CD4-positive, CD25-positive, alpha-beta regulatory T cell (primary cell): ENCODE data around the gene TPRA1. TPM values are rescaled to one million over a fixed set of nuclear protein-coding genes. Genes with fewer than 3 reads are reported as not detected.
A peak's percentile ranks its signal among the peaks of the same experiment; 100 is the strongest.

Experiments
- ATAC-seq, 2 donors: fragments of 150-1000 bp; cut with Tn5 transposase; one replicate each; pipeline ENCODE4 v1.10.0; 2021; ENCODE audit warnings: low read depth in 2 of 2, moderate number of reproducible peaks in 2 of 2, moderate library complexity in 1 of 2
- DNase-seq, 3 donors: peaks; one replicate each; pipeline versions ENCODE4 v3.0.0 to v3.0.0-alpha.2; 2012 to 2022; ENCODE audit warnings: mixed read lengths in 1 of 3
- H3K27ac ChIP-seq: one replicate; pipeline ENCODE4 v1.7.0; 2013; ENCODE audit warnings: mild to moderate bottlenecking, low read length; ENCODE audit not compliant: insufficient read depth, poor library complexity, severe bottlenecking
- H3K27me3 ChIP-seq: one replicate; pipeline ENCODE4 v1.7.0; 2013; ENCODE audit warnings: low read length; ENCODE audit not compliant: control insufficient read depth, insufficient read depth
- H3K36me3 ChIP-seq: one replicate; pipeline ENCODE4 v1.7.0; 2013; ENCODE audit warnings: mild to moderate bottlenecking, low read length, moderate library complexity; ENCODE audit not compliant: control insufficient read depth, insufficient read depth
- H3K4me1 ChIP-seq: 2 replicates; pipeline ENCODE4 v1.7.0; 2013; ENCODE audit warnings: mild to moderate bottlenecking, low read length; ENCODE audit not compliant: insufficient read depth, control insufficient read depth, poor library complexity, severe bottlenecking
- H3K4me3 ChIP-seq: one replicate; pipeline ENCODE4 v1.7.0; 2013; ENCODE audit warnings: low read depth, mild to moderate bottlenecking, low read length, moderate library complexity
- H3K9me3 ChIP-seq, 2 experiments: 1 replicate in 1 of 2; 2 replicates in 1 of 2; pipeline ENCODE4 v1.7.0; 2013; ENCODE audit warnings: low read length in 2 of 2, mild to moderate bottlenecking in 1 of 2, moderate library complexity in 1 of 2; ENCODE audit not compliant: control insufficient read depth in 2 of 2
- H3K27ac Mint-ChIP-seq, 3 donors: one replicate each; pipeline ENCODE4 v1.8.0; 2020 to 2022; ENCODE audit warnings: mild to moderate bottlenecking in 3 of 3, mixed read lengths in 3 of 3, moderate library complexity in 2 of 3
- H3K27me3 Mint-ChIP-seq: one replicate; pipeline ENCODE4 v1.8.0; 2022; ENCODE audit warnings: mild to moderate bottlenecking, mixed read lengths
- H3K36me3 Mint-ChIP-seq: one replicate; pipeline ENCODE4 v1.8.0; 2020; ENCODE audit warnings: mixed read lengths
- H3K4me1 Mint-ChIP-seq, 4 donors: one replicate each; pipeline ENCODE4 v1.8.0; 2020 to 2022; ENCODE audit warnings: mixed read lengths in 4 of 4, mild to moderate bottlenecking in 1 of 4
- H3K4me3 Mint-ChIP-seq, 4 donors: one replicate each; pipeline ENCODE4 v1.8.0; 2020 to 2022; ENCODE audit warnings: mild to moderate bottlenecking in 4 of 4, mixed read lengths in 4 of 4, moderate library complexity in 3 of 4
- H3K9me3 Mint-ChIP-seq, 7 donors: one replicate each; pipeline ENCODE4 v1.8.0; 2020 to 2022; ENCODE audit warnings: mixed read lengths in 7 of 7, mild to moderate bottlenecking in 3 of 7, moderate library complexity in 2 of 7
- polyA plus RNA-seq, 4 donors: library from polyadenylated mRNA; unstranded; fragments of 300-500 nt; fragmentation: Illumina TruSeq; gene quantifications; one replicate each; pipeline ENCODE4 v1.2.3, GENCODE V29; 2021
- total RNA-seq: library from RNA; stranded (reverse); gene quantifications from one replicate; pipeline ENCODE4 v1.2.3, GENCODE V29; 2022

Gene TPRA1
- total and polyA plus RNA-seq, 5 donors from 2014 or later, result 14.0 to 27.4 (median 24.0) TPM

DNA sequence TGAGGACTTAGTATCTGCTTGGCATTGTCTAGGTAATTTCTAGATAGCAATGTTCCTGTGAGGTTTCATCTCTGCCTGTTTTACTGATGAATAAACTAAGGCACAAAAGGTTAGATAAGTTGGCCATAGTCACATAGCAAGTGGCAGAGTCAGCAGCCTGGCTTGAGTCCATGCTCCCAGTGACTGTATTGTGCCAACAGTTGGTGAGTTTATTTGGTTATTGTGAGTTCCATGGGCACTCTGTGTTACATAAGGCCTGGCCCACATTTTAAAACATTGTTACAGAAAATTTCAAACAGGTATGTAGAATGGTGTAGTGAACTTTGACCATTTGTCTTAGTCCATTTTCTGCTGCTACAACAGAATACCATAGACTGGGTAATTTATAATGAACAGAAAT, 22.9 kb upstream of the TPRA1 start:
- no peak overlapping the region for H3K4me3 Mint-ChIP-seq
- peaks cover 0 to 5% (median 0%) of the 10 kb centered on the region in 4 donors for H3K4me1 Mint-ChIP-seq
- Histone ChIP-seq H3K4me3 (no peak overlapping the region), H3K36me3 (peaks cover 18% of the 10 kb centered on the region), H3K4me1 (no peaks in the 10 kb centered on the region), H3K27me3 (no peaks in the 10 kb centered on the region), H3K9me3 (no peaks in the 10 kb centered on the region), H3K27ac (no peak overlapping the region)
- ATAC-seq (no peak), DNase-seq (no peak)
- no peaks in the 10 kb centered on the region for H3K9me3 Mint-ChIP-seq
- H3K36me3 Mint-ChIP-seq, result peaks cover 60% of the 10 kb centered on the region
- no peaks in the 10 kb centered on the region for H3K27me3 Mint-ChIP-seq
- H3K27ac Mint-ChIP-seq, result peak overlapping the region in 1 of 3 donors; percentile 17

DNA sequence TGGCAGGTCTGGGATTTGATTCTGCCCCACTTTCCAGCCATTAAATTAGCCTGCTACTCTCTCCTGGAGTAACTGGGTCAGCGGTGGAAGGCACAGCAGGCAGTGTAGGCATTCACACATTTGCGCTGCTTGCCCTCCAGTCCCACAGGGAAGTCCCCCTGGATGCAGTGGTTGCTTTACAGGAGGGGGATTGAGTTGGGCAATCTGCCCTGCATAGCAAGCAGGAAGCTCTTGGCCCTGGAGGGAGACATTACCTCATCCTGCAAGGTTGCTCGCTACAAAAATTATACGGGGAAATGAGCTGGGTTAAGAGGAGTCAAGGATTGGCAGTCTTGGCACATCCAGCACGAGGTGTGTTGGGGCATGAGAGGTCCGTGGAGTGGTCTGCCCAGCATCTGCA, 22.4 kb upstream of the TPRA1 start:
- H3K9me3 Mint-ChIP-seq, result no peaks in the 10 kb centered on the region
- peak overlapping the region in 1 of 3 donors; percentile 17 for H3K27ac Mint-ChIP-seq
- H3K4me3 Mint-ChIP-seq, result no peak overlapping the region
- H3K4me3 ChIP-seq, result no peak overlapping the region
- no peak overlapping the region for H3K27ac ChIP-seq
- no peaks in the 10 kb centered on the region for H3K4me1 ChIP-seq
- H3K27me3 ChIP-seq, result no peaks in the 10 kb centered on the region
- DNase-seq (no peak), ATAC-seq (no peak)
- H3K4me1 Mint-ChIP-seq, result peaks cover 0 to 5% (median 0%) of the 10 kb centered on the region in 4 donors
- H3K36me3 ChIP-seq, result peaks cover 14% of the 10 kb centered on the region
- H3K36me3 Mint-ChIP-seq, result peaks cover 58% of the 10 kb centered on the region
- H3K9me3 ChIP-seq, result no peaks in the 10 kb centered on the region
- H3K27me3 Mint-ChIP-seq, result no peaks in the 10 kb centered on the region

DNA sequence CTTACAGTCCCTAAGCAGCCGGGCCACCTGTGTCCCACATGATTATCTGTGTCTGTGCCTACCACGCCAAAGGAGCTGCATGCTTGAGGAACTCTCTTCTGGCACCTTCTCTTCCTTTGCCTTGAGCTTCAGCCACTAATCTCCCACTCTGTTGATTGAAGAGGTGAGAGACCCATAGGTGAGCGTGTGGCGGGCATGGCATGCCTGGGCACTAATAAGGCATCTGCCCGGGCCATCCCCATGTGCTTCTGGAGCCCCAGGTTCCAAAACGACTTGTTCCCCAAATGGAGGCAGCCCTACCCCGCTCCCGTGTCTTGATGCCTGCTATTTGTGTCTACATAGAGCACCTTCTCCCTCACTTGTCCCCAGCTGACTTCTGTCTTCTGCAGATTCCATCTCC, 20.7 kb upstream of the TPRA1 start:
- H3K9me3 ChIP-seq, result no peaks in the 10 kb centered on the region
- DNase-seq (no peak), ATAC-seq (no peak)
- H3K27ac ChIP-seq, result no peak overlapping the region
- peaks cover 0 to 5% (median 2%) of the 10 kb centered on the region in 4 donors for H3K4me1 Mint-ChIP-seq
- no peaks in the 10 kb centered on the region for H3K27me3 Mint-ChIP-seq
- H3K4me3 Mint-ChIP-seq, result no peak overlapping the region
- no peaks in the 10 kb centered on the region for H3K4me1 ChIP-seq
- H3K27ac Mint-ChIP-seq, result no peak overlapping the region
- H3K4me3 ChIP-seq, result no peak overlapping the region
- no peaks in the 10 kb centered on the region for H3K27me3 ChIP-seq
- H3K36me3 ChIP-seq, result peaks cover 10% of the 10 kb centered on the region
- peaks cover 56% of the 10 kb centered on the region for H3K36me3 Mint-ChIP-seq
- H3K9me3 Mint-ChIP-seq, result no peaks in the 10 kb centered on the region

DNA sequence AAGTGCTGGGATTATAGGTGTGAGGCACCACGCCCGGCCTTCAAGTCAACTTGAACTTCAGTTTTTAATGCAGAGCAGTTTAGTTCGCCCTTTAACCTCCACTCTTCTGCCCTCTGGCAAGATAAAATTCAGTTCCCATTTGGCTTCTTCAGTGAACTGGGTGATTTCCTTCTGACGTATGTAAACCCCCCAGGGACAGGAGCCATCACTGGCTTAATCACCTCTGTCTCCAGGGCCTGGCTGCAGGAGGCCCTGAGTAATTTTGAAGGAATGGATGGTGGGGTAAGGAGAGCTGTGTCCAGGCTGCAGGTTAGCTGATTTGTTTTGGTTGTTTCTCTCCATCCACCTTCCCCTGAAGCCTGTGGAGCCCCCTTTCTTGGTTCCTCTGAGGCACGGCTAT, 19.6 kb upstream of the TPRA1 start:
- Mint-ChIP-seq H3K27ac (no peak overlapping the region), H3K4me3 (no peak overlapping the region), H3K9me3 (no peaks in the 10 kb centered on the region), H3K27me3 (no peaks in the 10 kb centered on the region), H3K4me1 (peaks cover 0 to 5% (median 2%) of the 10 kb centered on the region in 4 donors), H3K36me3 (peaks cover 54% of the 10 kb centered on the region)
- ATAC-seq (no peak), DNase-seq (no peak)
- Histone ChIP-seq H3K4me3 (no peak overlapping the region), H3K4me1 (no peaks in the 10 kb centered on the region), H3K27me3 (no peaks in the 10 kb centered on the region), H3K36me3 (peaks cover 16% of the 10 kb centered on the region), H3K9me3 (no peaks in the 10 kb centered on the region), H3K27ac (no peak overlapping the region)

DNA sequence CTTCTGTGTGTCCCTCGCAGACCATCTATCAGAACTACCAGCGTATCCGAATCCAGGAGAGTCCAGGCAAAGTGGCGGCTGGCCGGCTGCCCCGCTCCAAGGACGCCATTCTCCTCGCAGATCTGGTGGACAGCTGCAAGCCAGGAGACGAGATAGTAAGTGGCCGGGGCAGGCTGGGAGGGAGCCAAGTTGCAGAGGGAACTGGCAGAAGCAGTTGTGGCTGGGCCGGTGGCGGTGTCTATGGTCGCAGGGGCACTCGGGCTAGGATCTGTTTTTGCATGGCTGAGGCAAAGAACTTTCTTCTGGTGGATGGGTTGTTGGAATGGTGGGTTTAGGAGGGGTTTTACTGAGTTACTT, 17.8 kb upstream of the TPRA1 start:
- Mint-ChIP-seq H3K4me3 (no peak overlapping the region), H3K4me1 (peaks cover 0 to 3% (median 1%) of the 10 kb centered on the region in 4 donors), H3K36me3 (peaks cover 45% of the 10 kb centered on the region), H3K27me3 (no peaks in the 10 kb centered on the region), H3K9me3 (no peaks in the 10 kb centered on the region), H3K27ac (peak overlapping the region; percentile 42 to 59 (median 50))
- Histone ChIP-seq H3K27ac (no peak overlapping the region), H3K4me1 (no peaks in the 10 kb centered on the region), H3K9me3 (no peaks in the 10 kb centered on the region), H3K4me3 (no peak overlapping the region), H3K27me3 (no peaks in the 10 kb centered on the region), H3K36me3 (peaks cover 16% of the 10 kb centered on the region)
- DNase-seq, result no peak
- no peak for ATAC-seq

DNA sequence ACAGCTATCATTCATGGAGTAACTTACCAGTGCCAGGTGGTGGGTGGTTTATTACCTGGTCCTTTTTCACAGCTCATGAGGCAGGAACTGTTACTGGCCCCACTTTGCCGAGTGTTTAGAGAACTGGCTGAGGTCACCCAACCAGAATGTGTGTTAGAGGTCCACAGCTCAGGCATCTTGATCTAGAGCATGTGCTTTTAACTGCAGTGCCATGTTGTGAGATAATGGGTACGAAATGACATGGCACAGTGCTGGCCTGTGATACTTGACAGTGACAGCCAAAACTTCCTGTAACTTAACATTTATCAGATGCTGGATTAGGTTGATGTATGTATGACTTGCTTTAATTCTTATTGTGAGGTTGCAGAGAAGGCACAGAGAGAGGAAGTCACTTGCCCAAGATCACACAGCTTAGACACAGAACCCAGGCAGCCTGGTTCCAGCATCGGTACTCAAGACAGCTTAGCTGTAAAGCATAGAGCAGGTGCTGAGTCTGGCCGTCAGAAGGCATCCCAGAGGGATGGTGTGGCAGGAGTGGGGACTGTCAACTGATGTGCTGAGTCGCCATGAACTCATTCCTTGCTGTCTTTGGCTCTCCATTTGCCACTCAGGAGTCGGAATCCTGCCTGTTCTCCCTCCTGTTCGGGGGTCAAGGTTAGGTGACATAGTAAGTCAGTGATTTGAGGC, 17.3 kb upstream of the TPRA1 start:
- Histone ChIP-seq H3K27me3 (no peaks in the 10 kb centered on the region), H3K4me1 (no peaks in the 10 kb centered on the region), H3K36me3 (peaks cover 16% of the 10 kb centered on the region), H3K27ac (no peak overlapping the region), H3K9me3 (no peaks in the 10 kb centered on the region), H3K4me3 (no peak overlapping the region)
- H3K27ac Mint-ChIP-seq, result peak overlapping the region in 1 of 3 donors; percentile 42
- H3K4me1 Mint-ChIP-seq, result peaks cover 0 to 3% (median 1%) of the 10 kb centered on the region in 4 donors
- no peaks in the 10 kb centered on the region for H3K27me3 Mint-ChIP-seq
- no peaks in the 10 kb centered on the region for H3K9me3 Mint-ChIP-seq
- no peak for DNase-seq
- no peak for ATAC-seq
- peaks cover 45% of the 10 kb centered on the region for H3K36me3 Mint-ChIP-seq
- no peak overlapping the region for H3K4me3 Mint-ChIP-seq

DNA sequence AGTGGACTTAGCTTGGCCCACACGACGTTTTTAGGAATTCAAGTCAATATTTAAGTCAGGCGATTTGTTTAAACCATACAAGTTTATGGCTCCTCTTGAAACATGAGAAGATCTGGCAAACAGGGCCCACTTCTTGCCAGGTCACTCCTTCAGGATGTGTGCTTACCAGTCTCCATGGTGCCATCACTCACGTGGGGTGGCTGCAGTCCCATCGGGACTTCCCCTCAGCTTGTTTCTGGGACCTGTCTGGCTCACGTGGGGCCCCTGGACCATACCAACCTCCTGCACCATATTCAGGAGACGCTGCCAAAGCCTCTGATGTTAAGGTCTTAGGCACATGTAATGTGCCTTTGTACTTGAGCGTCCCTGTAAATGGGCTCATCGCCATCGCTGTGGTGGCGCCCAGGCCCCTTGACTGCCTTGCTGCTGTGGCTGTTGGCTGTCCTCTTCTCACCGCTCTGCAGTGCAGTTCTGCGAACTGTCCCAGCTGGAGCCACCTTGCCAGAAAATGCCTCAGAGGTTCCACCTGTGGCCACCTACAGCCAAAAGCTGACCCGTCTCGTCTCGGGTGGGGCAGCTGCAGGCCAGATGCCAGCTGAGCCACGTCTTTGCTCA, 16.6 kb upstream of the TPRA1 start:
- no peak overlapping the region for H3K4me3 Mint-ChIP-seq
- H3K9me3 ChIP-seq, result no peaks in the 10 kb centered on the region
- ATAC-seq (no peak), DNase-seq (no peak)
- peaks cover 44% of the 10 kb centered on the region for H3K36me3 Mint-ChIP-seq
- H3K4me3 ChIP-seq, result no peak overlapping the region
- peak overlapping the region in 1 of 3 donors; percentile 42 for H3K27ac Mint-ChIP-seq
- H3K9me3 Mint-ChIP-seq, result no peaks in the 10 kb centered on the region
- no peak overlapping the region for H3K27ac ChIP-seq
- no peaks in the 10 kb centered on the region for H3K27me3 Mint-ChIP-seq
- H3K36me3 ChIP-seq, result peaks cover 16% of the 10 kb centered on the region
- no peaks in the 10 kb centered on the region for H3K4me1 ChIP-seq
- peaks cover 0 to 9% (median 3%) of the 10 kb centered on the region in 4 donors for H3K4me1 Mint-ChIP-seq
- no peaks in the 10 kb centered on the region for H3K27me3 ChIP-seq
